ENCODE data around the gene ARHGAP32.
"Not testable (repeated sequence)": the region's sequence is repeated elsewhere in the genome, so short reads cannot be mapped to it uniquely, and the experiment has no call there.

The ARHGAP32 gene

GRCh38 chr11:128929991-128930390, 262.1 kb downstream of the ARHGAP32 start:
- no peak for DNase-seq (ENCODE audit: low spot score)

- DNase-seq (ENCODE audit: low spot score) = no peak
Measured at GRCh38 chr11:128929468-128929867, 262.7 kb downstream of the ARHGAP32 start.

GRCh38 chr11:128928400-128928799, 263.7 kb downstream of the ARHGAP32 start:
- DNase-seq (ENCODE audit: low spot score) = no peak

GRCh38 chr11:128927683-128928336, 264.3 kb downstream of the ARHGAP32 start:
- DNase-seq (ENCODE audit: low spot score) = no peak

- DNase-seq (ENCODE audit: low spot score) = no peak
Measured at GRCh38 chr11:128927108-128927461, 265.0 kb downstream of the ARHGAP32 start.

GRCh38 chr11:128926437-128927107, 265.6 kb downstream of the ARHGAP32 start:
- DNase-seq (ENCODE audit: low spot score) = no peak

GRCh38 chr11:128926000-128926399, 266.1 kb downstream of the ARHGAP32 start:
- no peak for DNase-seq (ENCODE audit: low spot score)

GRCh38 chr11:128925250-128925600, 266.9 kb downstream of the ARHGAP32 start:
- DNase-seq (ENCODE audit: low spot score) = no peak

- no peak for DNase-seq (ENCODE audit: low spot score)
Measured at GRCh38 chr11:128924510-128925249, 267.4 kb downstream of the ARHGAP32 start.

- no peak for DNase-seq (ENCODE audit: low spot score)
Measured at GRCh38 chr11:128924104-128924503, 268.0 kb downstream of the ARHGAP32 start.

- DNase-seq (ENCODE audit: low spot score) = no peak
Measured at GRCh38 chr11:128921793-128922192, 270.3 kb downstream of the ARHGAP32 start.

GRCh38 chr11:128920666-128921065, 271.5 kb downstream of the ARHGAP32 start:
- DNase-seq (ENCODE audit: low spot score) = no peak

- DNase-seq (ENCODE audit: low spot score) = not testable (repeated sequence)
Measured at GRCh38 chr11:128919635-128920034, 272.5 kb downstream of the ARHGAP32 start.

- DNase-seq (ENCODE audit: low spot score) = no peak
Measured at GRCh38 chr11:128919216-128919615, 272.9 kb downstream of the ARHGAP32 start.

GRCh38 chr11:128917144-128917724, 274.9 kb downstream of the ARHGAP32 start:
- no peak for DNase-seq (ENCODE audit: low spot score)

GRCh38 chr11:128916681-128917080, 275.4 kb downstream of the ARHGAP32 start:
- DNase-seq (ENCODE audit: low spot score) = no peak

GRCh38 chr11:128916037-128916572, 276.0 kb downstream of the ARHGAP32 start:
- DNase-seq (ENCODE audit: low spot score) = no peak

- no peak for DNase-seq (ENCODE audit: low spot score)
Measured at GRCh38 chr11:128915149-128915521, 277.0 kb downstream of the ARHGAP32 start.

Data from activated CD4-positive, alpha-beta T cell treated with anti-CD3 and anti-CD28 coated beads, Interleukin-2, Interleukin-4, amounts not matched to agents 100 ng/mL and 50 ng/mL, durations not matched to agents 16 hours and 8 hours (primary cell).